GM18511 (cell line): ENCODE data around the gene PTPRE.
"Not testable (repeated sequence)": the region's sequence is repeated elsewhere in the genome, so short reads cannot be mapped to it uniquely, and the experiment has no call there.

Experiments
- ATAC-seq: cut with Tn5 transposase; IDR thresholded peaks from one replicate; pipeline ENCODE4 v1.9.1; 2021; ENCODE audit warnings: mild to moderate bottlenecking, moderate library complexity; ENCODE audit not compliant: unreplicated experiment

Gene PTPRE

GRCh38 chr10:128086003-128086863 is 179.3 kb downstream of the PTPRE start:
- ATAC-seq: no peak

- no peak for ATAC-seq
These were observed 180.4 kb downstream of the PTPRE start for GRCh38 chr10:128087146-128087883.

- no peak for ATAC-seq
These were observed 181.2 kb downstream of the PTPRE start for GRCh38 chr10:128087884-128088709.

- ATAC-seq: no peak
These were observed 184.8 kb downstream of the PTPRE start for GRCh38 chr10:128091636-128092210.

DNA sequence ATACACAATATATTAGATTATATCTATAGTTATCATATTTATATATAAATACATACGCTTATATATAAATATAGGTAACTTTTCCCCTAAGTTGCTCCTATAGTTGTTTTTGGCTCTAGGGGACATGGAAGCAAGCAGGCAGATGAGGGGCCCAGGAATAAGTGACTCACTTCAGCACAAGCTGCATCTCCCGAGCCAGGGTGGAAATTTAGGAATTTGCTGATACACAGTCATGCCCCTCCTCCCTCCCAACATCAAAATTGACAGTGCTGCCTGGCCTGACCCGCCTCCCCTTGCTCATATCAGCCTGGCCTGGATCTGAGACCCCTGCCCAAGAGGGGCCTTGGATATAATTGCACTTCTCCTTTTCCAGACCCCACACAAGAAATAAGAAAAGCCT is 185.6 kb downstream of the PTPRE start:
- ATAC-seq: no peak

- not testable (repeated sequence) for ATAC-seq
These were observed 187.7 kb downstream of the PTPRE start for GRCh38 chr10:128094596-128094995.

- ATAC-seq: no peak
These were observed 188.3 kb downstream of the PTPRE start for GRCh38 chr10:128095027-128095752.

DNA sequence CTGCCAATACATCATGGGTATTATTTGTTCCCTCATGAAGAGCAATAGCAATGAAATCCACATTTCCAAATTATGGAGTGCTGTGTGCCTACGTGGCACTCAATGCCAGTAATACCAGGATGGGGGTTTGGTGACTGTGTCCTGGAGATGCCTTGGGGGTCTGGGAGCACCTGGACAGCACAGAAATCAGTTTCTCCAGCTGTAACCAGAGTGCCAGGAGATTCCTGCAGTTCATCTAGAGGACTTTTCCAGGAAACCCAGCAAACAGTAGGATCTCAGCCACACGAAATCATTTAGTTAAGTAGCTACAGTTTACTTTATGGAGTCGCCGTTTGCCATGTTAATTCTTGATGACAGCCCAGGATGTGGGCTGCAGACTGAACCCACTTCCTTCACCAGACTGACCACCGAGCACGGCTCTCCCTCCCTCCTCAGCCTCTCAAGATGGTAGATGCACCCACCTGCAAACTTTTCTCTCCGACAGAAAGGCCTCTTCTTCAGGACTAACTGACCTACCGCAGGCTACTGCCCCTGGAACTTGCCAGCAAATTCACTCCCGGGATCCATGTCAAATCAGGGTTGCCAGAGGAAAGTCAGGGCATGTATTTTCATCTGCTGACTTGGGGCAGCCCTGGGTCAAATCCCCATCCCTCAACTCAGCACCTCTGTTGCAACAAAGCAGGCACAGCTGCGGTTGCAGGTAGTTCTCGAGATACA is 189.0 kb downstream of the PTPRE start:
- no peak for ATAC-seq

DNA sequence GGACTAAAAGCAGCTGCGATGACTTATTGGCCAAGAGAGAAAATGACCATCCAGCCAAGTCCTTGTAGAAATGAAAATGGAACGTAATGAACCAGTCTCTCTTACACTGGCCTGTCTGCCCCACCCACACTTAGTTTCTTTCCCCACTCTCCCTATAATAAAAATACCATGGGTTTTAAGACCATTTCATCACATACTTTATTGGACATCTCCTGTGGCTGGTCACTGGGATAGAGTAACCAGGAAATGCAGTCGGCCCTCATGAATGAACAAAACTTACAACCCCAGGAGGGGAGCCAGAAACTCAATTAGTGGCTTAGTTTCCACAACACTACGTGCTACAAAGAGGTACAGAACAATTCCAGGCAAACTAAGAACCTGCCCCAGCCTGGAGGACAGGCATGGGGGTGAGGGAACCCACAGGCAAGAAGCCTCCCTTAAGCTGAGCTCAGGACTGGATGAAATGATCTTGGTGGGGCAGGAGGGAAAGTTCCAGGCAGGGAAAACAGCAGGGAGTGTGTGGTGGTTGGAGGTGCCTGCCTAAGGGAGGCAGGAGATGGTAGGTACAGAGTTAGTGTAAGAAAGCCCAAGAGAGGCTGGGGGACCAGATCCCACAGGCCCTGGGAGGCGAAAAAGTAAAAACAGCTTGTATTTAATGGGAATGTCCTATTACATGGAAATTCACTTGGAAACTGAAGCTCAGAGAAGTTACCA is 189.7 kb downstream of the PTPRE start:
- no peak for ATAC-seq

DNA sequence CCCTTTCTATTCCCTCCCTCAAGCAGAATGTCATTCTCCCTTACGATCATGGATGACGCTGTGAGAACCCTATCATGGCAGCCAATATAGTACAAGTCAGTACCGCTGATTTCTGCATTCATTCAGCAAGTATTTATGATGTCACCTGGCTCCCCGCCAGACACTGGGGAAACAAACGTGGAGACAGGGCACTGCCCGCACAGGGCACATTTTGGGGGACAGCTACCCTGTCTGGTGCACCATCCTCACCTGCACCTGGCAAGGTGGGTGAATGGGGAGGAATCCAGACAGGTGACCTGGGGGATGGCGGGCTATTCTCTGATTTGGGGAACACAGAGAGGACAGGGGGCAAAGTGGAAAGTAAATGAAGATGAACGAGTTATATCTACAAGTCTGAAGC is 190.9 kb downstream of the PTPRE start:
- no peak for ATAC-seq

DNA sequence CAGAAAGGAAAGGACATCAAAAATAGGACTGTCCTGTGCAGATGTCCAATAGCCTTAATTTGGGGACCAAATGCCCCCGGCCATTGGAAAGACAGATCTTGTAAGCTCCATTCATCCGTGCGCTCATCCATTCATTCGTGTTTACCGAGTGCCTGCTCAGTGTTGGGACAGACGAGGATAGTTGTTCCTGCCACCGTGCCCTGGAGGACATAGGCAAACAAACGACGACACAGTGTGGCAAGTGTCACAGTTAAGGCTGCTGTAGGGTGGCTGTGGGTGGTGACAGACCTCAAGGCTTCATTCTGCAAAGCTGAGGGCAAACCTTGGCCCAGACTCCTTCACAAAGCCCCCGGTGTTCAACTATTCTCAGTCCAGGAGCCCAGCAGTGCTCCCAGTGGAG is 191.7 kb downstream of the PTPRE start:
- no peak for ATAC-seq

- no peak for ATAC-seq
These were observed 193.0 kb downstream of the PTPRE start for GRCh38 chr10:128099901-128100300.

GRCh38 chr10:128101901-128102300 is 195.0 kb downstream of the PTPRE start:
- no peak for ATAC-seq

GRCh38 chr10:128102480-128103228 is 195.8 kb downstream of the PTPRE start:
- no peak for ATAC-seq

GRCh38 chr10:128103229-128103714 is 196.4 kb downstream of the PTPRE start:
- ATAC-seq: no peak

- no peak for ATAC-seq
These were observed 198.5 kb downstream of the PTPRE start for GRCh38 chr10:128105383-128105782.

DNA sequence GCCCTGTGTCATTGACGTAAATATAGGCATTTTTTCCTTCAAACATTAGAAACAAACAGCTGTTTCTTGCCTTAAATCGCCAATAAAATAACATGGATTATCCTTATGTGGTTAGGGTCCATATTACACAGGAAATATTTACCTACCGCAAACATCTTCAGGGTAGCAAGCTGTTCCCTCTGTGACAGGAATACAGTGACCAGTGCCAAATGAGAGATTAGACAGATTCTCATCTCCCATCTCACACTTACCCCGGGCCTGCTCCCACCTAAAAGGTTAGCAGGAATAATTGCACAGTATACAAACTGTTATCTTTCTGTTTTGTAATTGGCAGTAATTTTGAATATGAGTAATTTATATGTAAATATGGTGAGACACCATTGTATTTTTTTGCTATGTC is 202.8 kb downstream of the PTPRE start:
- no peak for ATAC-seq

- ATAC-seq: no peak
These were observed 203.4 kb downstream of the PTPRE start for GRCh38 chr10:128110339-128110738.
